Neural cell (in vitro differentiated cells): ENCODE results near the gene SOX9. TPM values are rescaled to one million over a fixed set of nuclear protein-coding genes. Genes with fewer than 3 reads are reported as not detected.

ENCODE experiments used
- H2AFZ ChIP-seq: fragments of 200-600, 300-800 bp; sonication (generic), shearing (Covaris generic); 2 replicates; pipeline ENCODE4 v1.6.0; 2014; ENCODE audit warnings: low read depth, mild to moderate bottlenecking, antibody characterized with exemption, low read length, moderate library complexity
- H3F3A ChIP-seq: fragments of 200-600 bp; shearing (Covaris generic); 2 replicates; pipeline ENCODE4 v1.6.1; 2016; ENCODE audit warnings: mild to moderate bottlenecking, moderate library complexity, mixed read lengths, antibody characterized with exemption, low read length; ENCODE audit not compliant: insufficient read depth, poor library complexity, severe bottlenecking
- H3K27ac ChIP-seq: fragments of 200-600, 300-800 bp; sonication (generic), shearing (Covaris generic); 2 replicates; pipeline ENCODE4 v1.5.1; 2014; ENCODE audit warnings: mild to moderate bottlenecking, low read length, moderate library complexity
- H3K27me3 ChIP-seq: fragments of 300-800, 200-600 bp; sonication (generic), shearing (Covaris generic); 2 replicates; pipeline ENCODE4 v1.6.0; 2014; ENCODE audit warnings: mild to moderate bottlenecking, low read depth, low read length, moderate library complexity; ENCODE audit not compliant: insufficient read depth
- H3K36me3 ChIP-seq: fragments of 300-800, 200-600 bp; sonication (generic), shearing (Covaris generic); 2 replicates; pipeline ENCODE4 v1.5.1; 2014; ENCODE audit warnings: mild to moderate bottlenecking, antibody characterized with exemption, low read length, moderate library complexity; ENCODE audit not compliant: insufficient read depth
- H3K4me2 ChIP-seq: fragments of 300-800, 200-600 bp; sonication (generic), shearing (Covaris generic); 2 replicates; pipeline ENCODE4 v1.6.0; 2014; ENCODE audit warnings: mild to moderate bottlenecking, low read length
- H3K4me3 ChIP-seq: fragments of 300-800, 200-600 bp; sonication (generic), shearing (Covaris generic); 2 replicates; pipeline ENCODE4 v1.5.1; 2014; ENCODE audit warnings: mild to moderate bottlenecking, low read length, moderate library complexity
- H3K79me2 ChIP-seq: fragments of 200-600 bp; shearing (Covaris generic); replicated peaks from 2 replicates; pipeline ENCODE4 v1.6.0; 2014; ENCODE audit warnings: mild to moderate bottlenecking, low read length, moderate library complexity; ENCODE audit not compliant: insufficient read depth
- H3K9ac ChIP-seq: fragments of 300-800, 200-600 bp; sonication (generic), shearing (Covaris generic); 2 replicates; pipeline ENCODE4 v1.6.1; 2016; ENCODE audit warnings: mild to moderate bottlenecking, low read length, mixed read lengths
- H3K9me2 ChIP-seq: fragments of 200-600 bp; shearing (Covaris generic); 2 replicates; pipeline ENCODE4 v1.6.1; 2016; ENCODE audit warnings: mild to moderate bottlenecking, low read length, mixed read lengths; ENCODE audit not compliant: insufficient read depth
- H3K9me3 ChIP-seq: fragments of 200-600, 300-800 bp; sonication (generic), shearing (Covaris generic); 2 replicates; pipeline ENCODE4 v1.6.1; 2016; ENCODE audit warnings: mild to moderate bottlenecking, mixed run types, low read length, moderate library complexity, mixed read lengths
- H4K20me1 ChIP-seq: fragments of 200-600 bp; shearing (Covaris generic); 2 replicates; pipeline ENCODE4 v1.6.1; 2016; ENCODE audit warnings: mild to moderate bottlenecking, mixed run types; ENCODE audit not compliant: insufficient read depth
- EP300 ChIP-seq: fragments of 450-650 bp; conservative IDR thresholded peaks from 2 replicates; pipeline ENCODE4 v1.6.1; 2014; ENCODE audit warnings: antibody characterized with exemption, mild to moderate bottlenecking, moderate library complexity; ENCODE audit not compliant: poor library complexity, severe bottlenecking
- EZH2 ChIP-seq: fragments of 200-600, 300-800 bp; shearing (Covaris generic), sonication (generic); IDR thresholded peaks from 2 replicates; pipeline ENCODE4 v1.6.1; 2014; ENCODE audit warnings: antibody characterized with exemption, low read length, borderline replicate concordance, mild to moderate bottlenecking; ENCODE audit not compliant: insufficient read depth, poor library complexity, severe bottlenecking
- MXI1 ChIP-seq: fragments of 450-650 bp; conservative IDR thresholded peaks from 2 replicates; pipeline ENCODE4 v1.6.1; 2014; ENCODE audit warnings: antibody characterized with exemption, mild to moderate bottlenecking; ENCODE audit not compliant: poor library complexity, severe bottlenecking
- POLR2AphosphoS5 ChIP-seq: IDR thresholded peaks from 2 replicates; pipeline ENCODE4 v1.6.1; 2012
- RAD21 ChIP-seq: fragments of 450-650 bp; conservative IDR thresholded peaks from 2 replicates; pipeline ENCODE4 v1.6.1; 2014; ENCODE audit warnings: antibody characterized with exemption, mild to moderate bottlenecking, moderate library complexity
- SMC3 ChIP-seq: fragments of 450-650 bp; conservative IDR thresholded peaks from 2 replicates; pipeline ENCODE4 v1.6.1; 2014; ENCODE audit warnings: antibody characterized with exemption, mild to moderate bottlenecking, moderate library complexity; ENCODE audit not compliant: poor library complexity
- TAF1 ChIP-seq: IDR thresholded peaks from 2 replicates; pipeline ENCODE4 v1.6.1; 2012; ENCODE audit warnings: low read depth
- polyA plus RNA-seq: library from polyadenylated mRNA; depleted of rRNA; stranded (reverse); fragments of >200 nt; gene quantifications from 2 replicates; pipeline ENCODE4 v1.2.3, GENCODE V29; 2014
- TF ChIP-seq, protein P1 (sequence below): fragments of 450-650 bp; IDR thresholded peaks from 2 replicates; pipeline ENCODE4 v1.5.1; 2014; ENCODE audit warnings: antibody characterized with exemption, mild to moderate bottlenecking, moderate library complexity; ENCODE audit not compliant: poor library complexity, severe bottlenecking
- TF ChIP-seq, protein P2 (sequence below): IDR thresholded peaks from 2 replicates; pipeline ENCODE4 v1.6.1; 2012; ENCODE audit warnings: borderline replicate concordance

The SOX9 gene
- polyA plus RNA-seq, 1 donor from 2014 or later = 0.68 TPM

DNA sequence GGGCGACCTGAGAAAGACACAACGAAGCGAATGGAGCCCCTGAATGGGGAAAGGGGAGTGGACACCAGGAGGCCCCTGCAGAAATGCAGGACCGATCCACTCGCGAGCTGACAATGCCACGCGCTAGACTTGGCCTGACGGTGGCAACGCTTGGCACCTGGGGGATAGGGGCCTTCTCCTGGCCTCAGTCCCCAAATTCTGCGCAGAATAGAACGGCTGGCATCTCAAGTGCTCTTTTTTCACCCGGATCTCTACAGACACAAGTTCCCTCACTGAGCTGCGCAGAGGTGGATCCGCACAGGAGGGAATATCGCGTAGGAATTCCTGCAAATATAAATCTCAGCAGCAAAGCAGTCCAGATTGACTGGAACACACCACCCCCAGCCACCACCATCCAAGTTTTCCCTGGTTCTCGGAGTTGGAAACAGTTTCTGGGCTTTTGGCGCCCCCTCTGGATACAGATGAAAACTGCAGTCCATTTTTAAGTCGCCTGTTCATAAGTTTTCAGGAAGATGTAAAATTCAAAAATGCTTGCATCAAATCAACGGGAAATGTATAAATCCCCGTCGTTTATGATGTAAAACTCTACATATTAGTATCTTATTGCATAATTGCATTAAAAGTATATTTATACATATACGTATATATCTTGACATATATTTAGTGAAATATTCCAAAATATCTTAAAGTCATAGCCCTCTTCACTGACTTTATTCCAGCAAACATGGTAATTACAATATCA, 2.3 kb upstream of the SOX9 start:
- peaks cover 67% of the 10 kb centered on the region for H3K27me3 ChIP-seq
- H3K36me3 ChIP-seq = no peaks in the 10 kb centered on the region
- no peaks in the 10 kb centered on the region for H4K20me1 ChIP-seq
- no peak overlapping the region for H3K27ac ChIP-seq
- no peaks in the 10 kb centered on the region for H3F3A ChIP-seq
- H3K79me2 ChIP-seq = peaks cover 17% of the 10 kb centered on the region
- H3K9me2 ChIP-seq = no peaks in the 10 kb centered on the region
- no peak for TF ChIP-seq POLR2AphosphoS5
- TF ChIP-seq RAD21 = peak; percentile 95
- TF ChIP-seq, protein P1, sequence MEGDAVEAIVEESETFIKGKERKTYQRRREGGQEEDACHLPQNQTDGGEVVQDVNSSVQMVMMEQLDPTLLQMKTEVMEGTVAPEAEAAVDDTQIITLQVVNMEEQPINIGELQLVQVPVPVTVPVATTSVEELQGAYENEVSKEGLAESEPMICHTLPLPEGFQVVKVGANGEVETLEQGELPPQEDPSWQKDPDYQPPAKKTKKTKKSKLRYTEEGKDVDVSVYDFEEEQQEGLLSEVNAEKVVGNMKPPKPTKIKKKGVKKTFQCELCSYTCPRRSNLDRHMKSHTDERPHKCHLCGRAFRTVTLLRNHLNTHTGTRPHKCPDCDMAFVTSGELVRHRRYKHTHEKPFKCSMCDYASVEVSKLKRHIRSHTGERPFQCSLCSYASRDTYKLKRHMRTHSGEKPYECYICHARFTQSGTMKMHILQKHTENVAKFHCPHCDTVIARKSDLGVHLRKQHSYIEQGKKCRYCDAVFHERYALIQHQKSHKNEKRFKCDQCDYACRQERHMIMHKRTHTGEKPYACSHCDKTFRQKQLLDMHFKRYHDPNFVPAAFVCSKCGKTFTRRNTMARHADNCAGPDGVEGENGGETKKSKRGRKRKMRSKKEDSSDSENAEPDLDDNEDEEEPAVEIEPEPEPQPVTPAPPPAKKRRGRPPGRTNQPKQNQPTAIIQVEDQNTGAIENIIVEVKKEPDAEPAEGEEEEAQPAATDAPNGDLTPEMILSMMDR = peak; percentile 90
- TF ChIP-seq SMC3 = peak; percentile 91
- TF ChIP-seq, protein P2, sequence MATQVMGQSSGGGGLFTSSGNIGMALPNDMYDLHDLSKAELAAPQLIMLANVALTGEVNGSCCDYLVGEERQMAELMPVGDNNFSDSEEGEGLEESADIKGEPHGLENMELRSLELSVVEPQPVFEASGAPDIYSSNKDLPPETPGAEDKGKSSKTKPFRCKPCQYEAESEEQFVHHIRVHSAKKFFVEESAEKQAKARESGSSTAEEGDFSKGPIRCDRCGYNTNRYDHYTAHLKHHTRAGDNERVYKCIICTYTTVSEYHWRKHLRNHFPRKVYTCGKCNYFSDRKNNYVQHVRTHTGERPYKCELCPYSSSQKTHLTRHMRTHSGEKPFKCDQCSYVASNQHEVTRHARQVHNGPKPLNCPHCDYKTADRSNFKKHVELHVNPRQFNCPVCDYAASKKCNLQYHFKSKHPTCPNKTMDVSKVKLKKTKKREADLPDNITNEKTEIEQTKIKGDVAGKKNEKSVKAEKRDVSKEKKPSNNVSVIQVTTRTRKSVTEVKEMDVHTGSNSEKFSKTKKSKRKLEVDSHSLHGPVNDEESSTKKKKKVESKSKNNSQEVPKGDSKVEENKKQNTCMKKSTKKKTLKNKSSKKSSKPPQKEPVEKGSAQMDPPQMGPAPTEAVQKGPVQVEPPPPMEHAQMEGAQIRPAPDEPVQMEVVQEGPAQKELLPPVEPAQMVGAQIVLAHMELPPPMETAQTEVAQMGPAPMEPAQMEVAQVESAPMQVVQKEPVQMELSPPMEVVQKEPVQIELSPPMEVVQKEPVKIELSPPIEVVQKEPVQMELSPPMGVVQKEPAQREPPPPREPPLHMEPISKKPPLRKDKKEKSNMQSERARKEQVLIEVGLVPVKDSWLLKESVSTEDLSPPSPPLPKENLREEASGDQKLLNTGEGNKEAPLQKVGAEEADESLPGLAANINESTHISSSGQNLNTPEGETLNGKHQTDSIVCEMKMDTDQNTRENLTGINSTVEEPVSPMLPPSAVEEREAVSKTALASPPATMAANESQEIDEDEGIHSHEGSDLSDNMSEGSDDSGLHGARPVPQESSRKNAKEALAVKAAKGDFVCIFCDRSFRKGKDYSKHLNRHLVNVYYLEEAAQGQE = peak; percentile 50
- no peak for TF ChIP-seq EZH2
- TF ChIP-seq MXI1 = no peak
- TF ChIP-seq EP300 = no peak
- no peak for TF ChIP-seq TAF1
- H2AFZ ChIP-seq = no peak overlapping the region
- H3K9me3 ChIP-seq = peaks cover 10% of the 10 kb centered on the region
- H3K4me3 ChIP-seq = peak overlapping the region; percentile 47
- H3K9ac ChIP-seq = no peak overlapping the region
- no peak overlapping the region for H3K4me2 ChIP-seq

GRCh38 chr17:72119077-72119872, 1.5 kb upstream of the SOX9 start:
- H3K79me2 ChIP-seq = peaks cover 23% of the 10 kb centered on the region
- H3K36me3 ChIP-seq = no peaks in the 10 kb centered on the region
- H3K9me2 ChIP-seq = no peaks in the 10 kb centered on the region
- peak overlapping the region; percentile 93 for H3K4me3 ChIP-seq
- H3K4me2 ChIP-seq = no peak overlapping the region
- H4K20me1 ChIP-seq = no peaks in the 10 kb centered on the region
- no peaks in the 10 kb centered on the region for H3F3A ChIP-seq
- H3K27ac ChIP-seq = no peak overlapping the region
- TF ChIP-seq SMC3 (no peak), EZH2 (no peak), POLR2AphosphoS5 (no peak), EP300 (no peak), RAD21 (no peak), TAF1 (no peak), MXI1 (no peak)
- TF ChIP-seq, protein P2 = no peak
- TF ChIP-seq, protein P1 = no peak
- H3K9ac ChIP-seq = no peak overlapping the region
- no peak overlapping the region for H2AFZ ChIP-seq
- peaks cover 67% of the 10 kb centered on the region for H3K27me3 ChIP-seq
- H3K9me3 ChIP-seq = peaks cover 10% of the 10 kb centered on the region
